Ureter (tissue), 1 donor: ENCODE measurements around the gene FRMD4A. TPM values are rescaled to one million over a fixed set of nuclear protein-coding genes. Genes with fewer than 3 reads are reported as not detected.

Source experiments
- DNase-seq: peaks from one replicate; pipeline ENCODE4 v3.0.0-alpha.2; 2020; ENCODE audit warnings: low spot score
- total RNA-seq: library from RNA; stranded (reverse); gene quantifications from one replicate; pipeline ENCODE4 v1.2.4, GENCODE V29; 2023
- donor health status: DM: yes; HTN: yes; CAD: no.

FRMD4A gene
- total RNA-seq, 1 donor from 2014 or later, result 37.9 TPM

DNA sequence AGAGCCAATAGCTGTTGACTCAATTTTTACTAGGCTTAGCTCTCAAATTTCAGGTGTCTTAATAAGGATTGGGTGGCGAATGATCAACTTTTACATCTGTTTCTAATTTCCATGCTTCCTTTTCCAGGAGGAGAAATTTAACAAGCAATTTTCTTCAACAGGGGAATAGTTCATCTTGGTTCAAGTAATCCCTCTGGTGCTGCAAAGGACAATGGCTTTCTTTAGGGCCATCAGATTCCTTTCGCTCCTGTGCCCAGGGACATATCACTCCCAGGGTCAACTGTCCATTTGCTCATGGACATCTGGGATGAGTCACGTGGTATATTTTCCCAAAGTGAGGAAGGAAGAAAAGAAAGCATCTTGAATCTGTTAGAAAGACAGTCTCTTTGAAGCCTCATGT lies 313.3 kb downstream of the FRMD4A start:
- DNase-seq, result no peak

DNA sequence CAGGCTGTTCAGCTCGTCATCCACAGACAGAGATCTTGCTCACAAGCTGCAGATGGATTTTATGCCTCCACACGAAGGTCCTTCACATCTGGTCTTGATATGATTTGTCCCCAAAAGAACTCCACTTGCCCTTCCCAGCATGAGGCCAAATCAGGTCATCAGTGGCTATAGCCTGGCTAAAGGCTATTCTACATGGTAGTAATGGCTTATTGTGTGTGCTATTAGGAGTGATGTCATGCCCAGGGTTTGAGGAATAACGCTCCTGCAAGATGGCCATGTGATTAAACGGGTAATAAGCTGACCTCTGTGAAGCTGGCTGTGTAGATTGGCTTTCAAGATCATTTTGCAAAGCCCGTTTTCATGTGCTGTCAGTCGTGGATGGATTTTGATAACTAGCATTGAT lies 313.8 kb downstream of the FRMD4A start:
- no peak for DNase-seq

DNA sequence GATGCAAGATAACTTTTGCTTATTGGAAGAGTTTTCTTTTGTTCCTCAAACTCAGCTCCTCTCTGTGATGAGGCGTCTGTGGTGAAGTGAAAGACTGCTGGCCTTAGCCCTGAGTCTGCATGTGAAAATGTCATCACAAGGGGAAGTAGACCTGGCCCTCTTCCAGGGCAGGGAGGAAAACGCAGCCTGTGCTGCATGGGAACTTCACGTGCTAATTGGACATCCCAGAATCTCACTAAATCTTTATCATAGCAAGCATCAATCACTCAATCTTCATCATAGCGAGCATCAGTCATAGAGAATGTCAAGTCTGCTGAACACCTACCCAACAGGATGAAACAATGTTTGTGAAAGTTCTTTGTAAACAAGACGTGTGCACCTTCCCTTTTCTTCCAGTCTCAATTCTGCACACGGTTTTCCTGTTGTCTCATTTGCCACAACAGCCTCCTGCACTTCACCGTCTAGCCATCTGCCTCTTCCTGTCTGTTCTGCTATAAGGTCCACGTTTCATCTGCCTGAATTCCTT lies 314.6 kb downstream of the FRMD4A start:
- DNase-seq, result no peak

DNA sequence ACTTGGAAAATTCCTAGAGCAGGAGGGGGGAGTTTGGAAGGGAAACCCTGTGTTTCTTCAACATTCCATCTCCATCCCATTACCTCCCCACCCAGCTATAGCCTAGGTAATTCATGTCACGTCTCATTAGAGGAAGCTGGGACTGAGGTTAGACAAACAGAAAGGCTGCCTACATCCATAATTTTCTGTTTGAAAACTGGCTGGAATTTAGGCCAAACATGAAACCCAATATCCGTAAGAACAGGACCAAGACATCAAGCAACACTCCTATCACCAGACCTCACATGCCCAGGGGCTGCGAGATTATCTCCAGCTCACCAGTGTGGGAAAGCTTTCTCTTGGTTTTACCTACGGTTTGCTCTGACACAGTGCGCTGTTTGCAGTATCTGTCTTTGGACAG lies 316.3 kb downstream of the FRMD4A start:
- DNase-seq, result no peak

DNA sequence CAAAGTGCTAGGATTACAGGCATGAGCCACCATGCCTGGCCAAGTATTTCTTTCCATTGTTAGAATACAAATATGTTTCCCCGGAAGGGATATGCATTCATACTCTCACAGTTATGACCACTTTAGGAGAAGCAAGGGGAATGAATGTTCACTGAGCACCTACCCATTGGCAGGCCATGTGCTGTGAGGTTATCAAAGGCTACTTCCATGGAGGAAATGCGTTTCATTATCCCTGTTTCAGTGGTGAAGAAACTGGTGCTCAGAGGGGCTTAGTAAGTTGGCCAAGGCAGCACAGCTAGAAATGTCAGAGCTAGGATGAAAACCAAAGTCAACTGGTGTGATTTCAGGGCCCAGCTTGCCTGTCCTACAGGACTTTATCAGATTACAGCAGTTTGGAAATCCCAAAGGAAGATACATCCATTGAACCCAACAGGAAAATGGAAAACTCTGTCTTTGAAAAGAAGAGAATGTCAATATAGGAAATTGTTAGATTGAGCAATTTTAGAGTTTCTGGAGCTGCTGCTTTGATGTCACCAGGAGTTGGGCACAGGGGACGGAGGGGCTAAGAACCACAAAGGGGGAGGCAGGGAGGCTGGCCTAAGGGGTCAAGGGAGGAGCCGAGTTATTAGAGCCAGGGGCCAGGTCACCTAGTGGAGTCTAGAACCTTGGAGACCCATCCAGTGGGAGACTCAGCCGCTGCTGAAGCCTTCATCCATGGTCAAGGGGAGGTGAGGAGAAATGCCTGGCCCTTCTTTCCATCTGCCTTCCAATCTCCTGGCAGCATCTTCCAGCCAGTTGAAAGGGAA lies 319.8 kb downstream of the FRMD4A start:
- no peak for DNase-seq

DNA sequence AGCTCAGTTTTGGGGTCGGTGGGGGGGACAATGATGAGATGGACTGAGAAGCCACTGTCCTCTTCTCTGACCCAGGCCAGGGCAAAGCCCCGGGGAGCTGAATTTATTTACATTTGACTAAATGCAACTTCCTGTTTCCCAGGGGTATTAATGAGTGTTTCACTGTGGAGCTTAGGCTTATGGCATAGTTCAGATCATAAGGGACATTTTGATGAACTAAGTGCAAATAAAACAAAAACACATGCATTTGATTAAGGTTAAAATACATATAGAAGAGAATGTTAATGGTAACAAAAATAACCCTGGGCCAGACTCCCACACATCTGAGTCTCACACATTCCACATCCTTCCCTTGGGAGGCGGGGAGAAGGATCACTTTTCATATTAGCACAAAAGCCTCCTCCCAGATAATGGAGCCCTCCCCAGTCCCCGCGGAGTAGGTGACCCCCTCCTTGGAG lies 320.6 kb downstream of the FRMD4A start:
- DNase-seq, result no peak

DNA sequence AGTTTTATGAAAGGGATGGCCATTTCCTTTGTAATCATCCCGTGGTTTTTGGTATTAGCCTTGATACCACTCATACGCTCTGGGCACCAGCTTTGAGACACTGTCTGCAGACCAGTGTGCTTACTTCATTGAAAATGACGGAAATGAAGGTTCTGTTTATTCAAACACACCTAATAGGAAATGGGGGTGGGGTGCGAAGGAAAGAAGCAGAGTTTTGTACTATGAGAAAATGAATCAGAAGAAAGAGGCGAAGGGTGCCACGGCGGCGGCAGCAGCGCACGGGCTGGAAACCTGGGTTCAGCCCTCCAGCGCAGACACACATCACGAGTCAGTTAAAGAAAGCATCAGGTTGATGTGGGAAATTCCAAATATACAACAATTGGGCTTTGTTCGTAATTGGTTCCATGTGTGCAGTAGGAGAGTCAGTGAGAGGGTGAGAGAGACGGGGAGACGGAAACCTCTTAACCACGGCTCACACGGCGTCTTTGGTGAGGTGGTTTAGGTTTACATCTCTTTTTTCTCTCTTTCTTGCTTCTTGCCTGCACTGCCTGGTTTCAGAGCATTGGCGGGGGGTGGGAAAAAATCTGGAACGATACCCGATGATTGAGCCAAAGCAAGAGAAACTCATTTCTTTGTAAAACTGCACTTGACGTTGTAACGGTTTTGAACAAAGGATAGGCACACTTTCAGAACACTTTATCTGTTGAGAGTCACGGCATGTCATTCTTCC lies 321.2 kb downstream of the FRMD4A start:
- no peak for DNase-seq

DNA sequence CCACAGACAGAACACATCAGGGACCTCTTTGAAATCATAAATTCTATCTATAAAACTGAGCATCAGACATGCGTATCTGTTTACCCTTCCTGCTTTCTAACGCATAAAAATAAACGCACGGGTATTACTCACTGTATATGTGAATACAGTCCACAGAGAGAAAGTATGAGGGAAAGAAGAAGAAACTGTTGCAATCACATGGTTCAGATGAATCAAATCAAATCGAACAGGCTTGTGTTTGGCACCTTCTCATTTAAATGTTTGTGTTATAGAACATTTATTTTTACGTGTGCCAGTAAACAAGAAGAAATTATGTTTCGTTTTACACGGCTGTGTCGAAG lies 322.0 kb downstream of the FRMD4A start:
- DNase-seq, result no peak

DNA sequence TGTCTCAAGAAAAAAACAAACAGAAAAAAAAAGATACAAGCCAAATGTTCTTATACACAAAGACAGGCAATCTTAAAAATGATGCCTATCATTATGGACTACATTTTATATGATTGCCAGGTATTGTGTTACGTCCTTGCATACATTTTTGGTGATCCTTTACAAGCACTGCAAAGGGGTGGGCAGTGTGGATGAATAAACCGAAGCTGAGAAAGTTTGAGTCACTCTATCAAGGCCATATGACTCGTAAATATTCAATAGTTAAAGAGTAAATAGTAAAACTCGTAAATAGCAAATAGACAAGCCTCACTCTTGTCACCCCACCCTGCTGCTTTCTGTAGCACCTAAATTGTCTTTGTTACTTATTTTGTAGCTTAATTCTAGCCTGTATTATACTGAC lies 326.2 kb downstream of the FRMD4A start:
- DNase-seq, result no peak

DNA sequence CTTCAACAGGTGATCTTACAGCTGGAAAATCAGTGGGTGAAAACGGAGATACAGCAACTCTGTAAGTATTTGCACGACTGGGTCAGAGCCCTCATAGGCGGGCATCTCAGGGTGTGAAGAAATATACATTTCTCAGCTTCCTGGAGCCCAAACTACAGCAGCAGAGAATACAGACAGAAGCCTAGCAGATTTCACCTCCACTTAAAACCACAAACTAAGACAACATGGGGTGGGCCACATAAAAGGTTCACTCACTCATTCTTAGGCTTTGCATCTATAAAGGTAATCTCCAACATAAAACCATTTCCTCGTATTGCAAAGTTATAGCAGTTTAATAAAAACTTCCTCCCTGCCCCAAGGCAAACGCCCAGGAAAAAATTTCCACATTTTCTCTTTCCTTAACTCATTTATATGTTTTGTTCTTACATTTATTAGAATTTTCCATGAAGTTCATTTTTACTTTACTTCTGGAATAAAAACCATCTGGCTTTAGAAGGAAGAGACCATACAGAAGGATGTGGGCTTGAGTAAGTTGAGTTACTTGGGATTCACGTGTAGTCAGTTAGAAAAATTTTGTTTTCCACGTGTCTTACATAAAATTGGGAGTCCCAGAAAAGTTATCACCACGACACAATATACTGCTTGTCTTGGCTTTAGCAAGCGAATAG lies 327.1 kb downstream of the FRMD4A start:
- no peak for DNase-seq

DNA sequence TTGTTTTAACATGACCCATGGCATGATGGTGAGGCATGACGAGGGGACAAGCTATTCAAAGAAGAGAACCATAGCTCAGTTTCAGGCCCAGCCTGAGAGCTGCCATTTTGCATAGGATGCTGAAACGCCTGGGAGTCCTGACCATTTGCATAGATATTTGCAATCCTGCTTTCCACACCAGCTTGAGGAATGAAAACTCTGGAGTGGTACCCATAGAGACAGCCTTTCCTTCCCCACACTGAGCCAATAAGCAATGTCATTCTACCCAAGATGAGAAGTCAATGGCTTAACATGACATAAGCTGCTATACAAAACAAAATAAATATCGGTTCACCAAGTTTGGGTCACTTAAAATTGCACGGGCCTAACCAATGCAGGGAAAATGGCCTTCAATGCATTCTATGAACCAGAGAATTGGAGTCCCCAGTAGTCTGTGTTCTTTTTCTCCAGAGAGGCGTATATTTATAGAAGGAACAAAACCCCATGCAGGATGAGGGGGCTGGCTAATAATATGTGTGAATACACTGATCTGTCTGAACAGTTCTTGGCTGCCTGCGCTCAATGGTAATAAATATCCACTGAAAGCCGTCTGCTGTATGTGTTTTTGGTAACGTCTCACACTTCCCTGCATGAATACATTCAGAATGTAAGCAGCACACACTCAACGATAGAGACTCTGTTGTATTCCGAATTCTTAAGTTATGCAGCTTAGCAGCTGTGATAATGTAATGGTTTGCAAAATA lies 329.3 kb downstream of the FRMD4A start:
- no peak for DNase-seq

DNA sequence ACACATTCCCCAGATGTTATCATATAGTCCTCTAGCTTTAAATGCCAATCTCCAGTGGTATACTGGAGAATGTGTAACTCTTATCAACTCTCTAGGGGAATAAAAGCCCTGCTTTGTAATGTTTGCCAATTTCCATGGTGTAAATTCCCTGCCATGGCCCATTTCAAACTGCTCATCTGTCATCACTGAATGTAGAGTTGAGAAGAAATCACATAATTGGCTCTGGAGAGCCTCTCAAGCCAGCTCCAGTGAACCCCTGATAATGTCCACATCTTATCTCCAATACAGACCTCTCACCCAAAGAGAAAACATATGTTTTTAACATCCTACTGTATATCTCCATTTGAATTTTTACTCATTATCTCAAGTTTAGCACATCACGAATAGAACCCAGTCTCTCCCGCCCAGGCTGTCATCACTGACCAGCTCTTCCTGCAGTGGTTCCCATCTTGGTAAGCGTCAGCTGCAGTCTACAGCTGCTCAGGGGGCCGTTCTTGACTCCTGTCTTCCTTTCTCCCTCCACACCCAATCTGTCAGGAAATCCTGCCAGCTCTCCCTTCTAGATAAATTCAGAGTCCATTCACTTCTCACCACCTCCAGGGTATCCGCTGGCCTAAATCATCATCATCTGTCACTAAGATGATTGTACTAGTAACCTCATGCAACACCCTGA lies 332.4 kb downstream of the FRMD4A start:
- no peak for DNase-seq

DNA sequence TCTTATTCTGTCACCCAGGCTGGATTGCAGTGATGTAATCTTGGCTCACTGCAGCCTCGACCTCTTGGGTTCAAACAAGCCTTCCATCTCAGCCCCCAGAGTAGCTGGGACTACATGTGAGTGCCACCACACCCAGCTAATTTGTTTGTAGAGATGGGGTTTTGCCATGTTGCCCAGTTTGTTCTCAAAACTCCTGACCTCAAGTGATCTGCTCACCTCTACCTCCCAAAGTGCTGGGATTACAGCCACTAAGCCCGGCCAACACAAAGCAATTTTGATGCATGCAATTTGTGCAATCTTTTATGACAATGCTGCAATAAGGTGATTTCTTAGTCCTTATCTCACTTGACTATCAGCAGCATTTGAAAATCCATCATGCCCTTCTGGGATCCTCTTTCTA lies 333.1 kb downstream of the FRMD4A start:
- no peak for DNase-seq

DNA sequence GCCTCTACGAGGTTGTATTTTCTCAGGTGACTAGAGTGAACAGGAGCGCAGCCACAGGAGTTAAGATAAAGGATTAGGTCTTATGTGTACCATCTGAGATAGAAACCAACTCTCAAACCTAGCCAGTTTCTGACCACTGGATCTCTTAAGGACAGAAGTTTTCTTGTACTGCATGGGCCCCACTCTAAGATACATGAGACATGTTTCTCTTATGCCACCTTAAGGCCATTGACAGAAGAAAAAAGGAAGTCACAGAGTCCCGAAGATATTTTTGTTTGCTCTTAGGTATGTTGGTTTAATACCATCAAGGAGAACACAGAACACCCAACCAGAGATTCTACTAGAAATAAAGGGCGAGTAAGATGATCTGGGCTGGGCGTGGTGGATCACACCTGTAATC lies 335.8 kb downstream of the FRMD4A start:
- DNase-seq, result no peak

DNA sequence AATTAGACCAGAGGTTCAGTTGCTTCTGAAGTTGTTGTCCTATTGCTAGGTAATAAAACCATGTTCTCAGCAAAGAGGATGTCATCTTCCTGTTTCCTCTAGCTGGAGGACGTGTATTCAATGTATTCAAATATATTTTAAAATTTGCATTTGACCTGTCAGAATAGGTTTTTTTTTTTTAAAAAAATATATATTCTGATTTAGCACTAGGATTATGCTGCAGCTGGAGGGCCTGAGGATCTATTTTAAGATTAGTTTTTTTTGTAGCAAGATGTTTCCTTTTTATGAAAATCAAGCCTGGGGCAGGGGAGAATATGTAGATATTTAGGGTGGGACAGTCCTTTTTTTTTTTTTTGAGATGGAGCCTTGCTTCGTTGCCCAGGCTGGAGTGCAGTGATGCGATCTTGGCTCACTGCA lies 337.0 kb downstream of the FRMD4A start:
- DNase-seq, result no peak

DNA sequence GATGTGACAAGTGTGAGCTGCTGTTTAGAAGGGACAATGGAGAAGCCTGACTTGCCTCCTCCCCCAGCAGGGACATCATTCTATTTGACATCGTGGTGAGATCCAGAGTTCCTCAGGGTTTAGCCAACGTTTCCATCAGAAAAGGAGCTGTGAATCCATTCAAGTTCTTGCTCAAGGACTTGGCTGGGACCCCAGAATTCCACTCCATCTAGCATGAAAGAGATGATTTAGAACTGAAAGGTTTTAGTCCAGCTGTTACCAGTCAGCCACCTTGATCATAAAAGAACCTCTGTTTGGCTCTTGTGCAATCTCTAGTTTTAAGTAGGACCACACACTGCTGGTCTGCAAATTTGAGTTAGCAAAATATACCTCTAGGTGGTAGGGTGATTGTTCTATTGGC lies 337.6 kb downstream of the FRMD4A start:
- no peak for DNase-seq

DNA sequence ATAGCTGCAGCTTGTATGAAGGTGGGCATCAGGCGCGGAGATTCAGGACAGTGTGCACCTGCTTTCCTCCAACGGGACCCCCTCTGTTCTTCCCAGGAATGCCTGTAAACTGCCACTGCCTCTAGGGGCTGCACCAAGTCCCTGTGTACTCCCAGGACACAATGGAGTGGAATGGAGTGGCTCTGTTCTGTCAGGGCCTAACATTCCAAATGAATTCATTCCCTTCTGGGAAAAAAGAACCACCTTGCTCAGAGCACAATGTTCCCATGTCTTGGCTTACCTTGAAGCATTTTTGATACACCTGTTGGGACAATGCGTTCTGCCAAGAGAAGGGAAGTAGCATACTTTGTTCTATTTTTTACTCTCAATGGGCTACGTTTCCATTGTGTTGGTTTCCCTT lies 339.4 kb downstream of the FRMD4A start:
- DNase-seq, result no peak

DNA sequence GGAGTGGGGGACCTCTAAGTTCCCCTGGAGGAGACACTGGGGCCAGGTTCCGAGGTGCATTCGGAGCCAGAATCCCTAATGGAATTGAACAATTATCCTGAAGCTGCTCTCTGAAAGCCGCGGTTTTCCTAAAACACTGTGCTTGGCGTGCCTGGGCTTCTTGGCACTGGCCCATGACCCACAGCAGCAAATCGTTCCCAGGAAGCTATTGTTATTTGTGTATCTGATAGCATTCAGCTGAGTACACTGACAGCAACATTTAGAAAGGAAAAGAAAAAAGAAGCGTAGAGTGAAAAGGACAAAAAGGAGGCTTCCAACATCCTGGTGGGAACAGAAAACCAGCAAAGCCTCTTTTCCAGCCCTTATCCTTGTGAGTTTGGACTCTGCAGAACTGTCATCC lies 339.8 kb downstream of the FRMD4A start:
- no peak for DNase-seq

DNA sequence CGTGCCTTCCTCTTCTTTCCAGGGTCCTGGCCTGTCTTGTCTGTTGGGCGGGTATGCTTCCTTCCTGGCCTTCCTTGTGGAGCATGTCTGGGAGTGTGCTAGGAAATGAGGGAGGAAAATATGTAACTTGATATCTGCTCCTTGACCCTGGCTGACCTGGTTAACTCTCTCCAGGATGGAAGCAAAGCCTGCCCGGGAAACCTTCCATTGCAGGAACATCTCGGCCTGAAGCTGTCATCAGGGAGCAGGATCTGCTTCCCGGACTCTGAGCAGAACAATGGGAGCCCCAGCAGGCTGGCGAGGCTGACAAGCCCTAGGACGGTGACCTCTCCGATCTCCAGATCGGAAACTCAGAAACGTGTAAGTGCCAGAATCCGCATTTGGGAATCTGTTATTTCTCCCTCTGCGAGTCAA lies 340.3 kb downstream of the FRMD4A start:
- no peak for DNase-seq

DNA sequence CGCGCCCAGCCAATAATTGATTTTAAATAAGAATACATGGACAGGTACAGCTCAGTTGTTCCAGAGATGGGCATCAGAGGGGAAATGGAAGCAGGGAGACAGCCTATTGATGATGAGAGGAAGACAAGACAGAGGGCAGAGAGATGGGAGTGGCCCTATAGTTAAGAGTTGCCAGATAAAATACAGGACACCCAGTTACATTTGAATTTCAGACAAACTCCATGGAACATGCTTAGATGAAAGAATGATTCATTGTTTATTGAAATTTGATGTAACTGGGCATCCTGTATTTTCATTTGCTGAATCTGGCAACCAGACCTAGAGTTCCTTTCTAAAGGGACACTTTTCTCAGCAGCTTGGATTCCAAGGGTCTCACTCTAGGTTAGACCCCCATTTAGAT lies 341.1 kb downstream of the FRMD4A start:
- no peak for DNase-seq

DNA sequence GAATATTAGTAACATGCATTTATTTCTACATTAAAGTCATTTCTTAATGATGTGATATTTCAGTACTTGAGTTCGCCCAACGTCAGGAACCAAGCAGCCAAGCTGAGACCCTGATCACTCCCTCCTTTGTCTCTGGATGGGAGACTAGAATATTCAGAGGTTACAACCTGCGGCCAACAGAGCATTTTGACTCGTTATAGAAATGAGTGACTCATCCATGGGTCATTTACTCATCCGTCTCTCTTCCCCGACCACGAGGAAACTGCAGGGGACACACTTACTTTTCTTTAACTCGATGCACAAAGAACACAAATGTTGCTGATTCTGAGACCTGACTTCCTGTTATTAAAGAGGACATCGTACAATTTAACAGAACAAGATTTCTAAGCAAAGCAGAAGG lies 343.3 kb downstream of the FRMD4A start:
- no peak for DNase-seq
